ENCODE measurements around the gene ZNF43.
"Not testable (repeated sequence)": the region's sequence is repeated elsewhere in the genome, so short reads cannot be mapped to it uniquely, and the experiment has no call there.

ZNF43 gene

DNA sequence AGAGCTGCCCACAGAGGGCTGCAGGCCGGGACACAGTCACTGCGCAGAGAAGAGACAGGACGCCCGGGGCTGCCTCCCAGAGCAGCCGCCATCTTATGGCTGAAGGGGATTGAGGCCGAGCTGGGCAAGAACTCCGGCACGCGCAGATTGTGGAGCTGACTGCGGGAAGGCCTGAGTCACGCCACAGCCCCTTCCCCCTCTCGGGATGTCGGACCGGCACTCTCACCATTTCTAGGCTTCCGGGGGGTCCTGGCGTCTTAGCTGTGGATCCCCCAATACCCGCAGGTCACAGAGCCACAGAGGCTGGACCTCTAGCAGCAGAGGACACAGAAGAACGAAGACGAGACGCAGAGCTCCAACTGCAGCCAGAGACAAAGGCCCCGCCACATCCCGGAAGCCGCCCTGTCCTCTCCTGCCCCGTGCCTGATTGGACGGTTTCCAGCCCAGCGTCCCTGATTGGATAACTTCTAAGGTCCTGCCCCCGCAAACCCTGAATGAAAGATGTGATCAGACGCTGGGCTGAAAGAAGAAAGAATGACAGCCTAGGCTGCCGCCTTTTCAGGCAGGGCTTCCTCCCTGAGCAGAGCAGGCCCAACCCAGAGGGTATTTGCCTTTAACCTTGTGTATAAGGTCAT is at the start of gene ZNF43:
ZNF43 (minus strand) TSS at position 373 of the 635 bp plus-strand sequence; CDS start at position 229, 144 bp downstream.
- FAIRE-seq, result peak; percentile 75

DNA sequence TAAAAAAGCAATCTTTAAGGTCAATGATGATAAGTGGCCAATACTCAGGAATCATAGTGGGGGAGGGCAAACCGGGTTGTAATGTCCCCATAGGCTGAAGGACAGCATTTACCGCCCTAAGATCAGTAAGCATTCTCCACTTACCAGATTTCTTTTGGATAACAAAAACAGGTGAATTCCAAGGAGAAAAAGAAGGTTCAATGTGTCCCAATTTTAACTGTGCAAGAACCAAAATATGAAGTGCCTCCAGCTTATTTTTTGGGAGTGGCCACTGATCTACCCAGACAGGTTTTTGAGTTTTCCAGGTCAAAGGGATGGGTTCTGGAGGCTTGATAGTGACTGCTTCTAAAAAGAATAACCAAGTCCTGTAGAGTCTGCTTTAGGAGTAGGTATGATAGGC is 49.5 kb upstream of the ZNF43 start:
- FAIRE-seq, result not testable (repeated sequence)

DNA sequence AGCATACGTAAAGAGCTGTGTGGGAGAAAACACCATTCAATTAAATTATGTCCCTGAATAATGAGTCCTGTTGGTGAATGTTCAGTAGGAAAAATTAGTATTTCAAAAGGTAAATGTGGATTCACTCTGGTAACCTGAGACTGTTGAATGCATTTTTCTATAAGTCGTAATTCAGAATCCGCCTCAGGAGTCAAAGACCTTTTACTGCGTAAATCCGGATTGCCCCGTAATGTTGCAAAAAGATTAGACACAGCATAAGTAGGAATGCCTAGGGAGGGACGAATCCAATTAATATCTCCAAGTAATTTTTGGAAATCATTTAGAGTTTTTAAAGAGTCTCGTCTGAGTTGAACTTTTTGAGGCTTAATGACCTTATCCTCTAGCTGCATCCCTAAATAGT is 48.8 kb upstream of the ZNF43 start:
- FAIRE-seq, result not testable (repeated sequence)

DNA sequence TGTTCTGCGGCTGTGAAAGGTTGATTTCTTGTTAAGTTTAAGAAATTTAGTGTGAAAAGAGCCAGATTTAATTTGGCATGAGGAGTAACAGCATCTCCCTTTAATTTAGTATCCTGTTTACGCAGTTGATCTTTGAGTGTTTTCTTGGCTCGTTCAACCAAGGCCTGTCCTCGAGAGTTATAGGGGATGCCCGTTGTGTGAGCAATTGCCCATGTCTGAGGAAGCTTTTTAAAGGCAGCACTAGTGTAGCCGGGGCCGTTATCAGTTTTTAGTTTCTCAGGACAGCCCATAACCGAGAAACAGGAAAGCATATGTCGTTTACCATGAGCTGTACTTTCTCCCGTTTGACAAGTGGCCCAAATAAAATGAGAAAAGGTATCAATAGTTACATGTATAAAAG is 47.5 kb upstream of the ZNF43 start:
- FAIRE-seq, result no peak

DNA sequence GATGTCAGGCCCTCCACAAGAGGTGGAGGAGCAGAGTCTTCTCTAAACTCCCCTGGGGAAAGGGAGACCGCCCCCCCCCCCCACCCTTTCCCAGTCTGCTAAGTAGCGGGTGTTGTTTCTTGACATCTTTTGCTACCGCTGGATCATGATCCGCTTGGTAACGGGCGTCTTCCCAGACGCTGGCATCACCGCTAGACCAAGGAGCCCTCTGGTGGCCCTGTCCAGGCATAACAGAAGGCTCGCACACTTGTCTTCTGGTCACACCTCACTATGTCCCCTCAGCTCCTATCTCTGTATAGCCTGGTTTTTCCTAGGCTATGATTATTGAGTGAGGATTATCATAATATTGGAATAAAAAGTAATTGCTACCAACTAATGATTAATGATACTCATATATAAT is 44.8 kb upstream of the ZNF43 start:
- not testable (repeated sequence) for FAIRE-seq

DNA sequence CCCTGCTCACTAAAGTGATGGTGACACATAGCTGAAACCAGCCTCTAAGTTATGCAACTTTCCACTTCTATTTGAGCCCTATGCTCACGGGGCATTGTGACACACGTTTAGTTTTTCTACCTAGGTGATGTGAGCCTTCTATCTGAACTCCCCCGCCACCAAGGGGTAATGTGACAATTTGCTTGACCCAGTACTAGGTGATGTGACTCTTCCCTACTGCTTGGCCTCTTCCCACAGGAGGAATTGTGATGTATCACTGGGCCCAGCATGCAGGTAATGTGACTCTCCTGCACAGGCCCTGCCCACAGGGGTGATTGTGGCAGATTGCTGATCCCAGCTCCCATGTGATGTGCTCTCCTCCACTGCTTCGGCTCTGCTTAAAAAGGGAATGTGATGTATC is 42.7 kb upstream of the ZNF43 start:
- FAIRE-seq, result no peak

DNA sequence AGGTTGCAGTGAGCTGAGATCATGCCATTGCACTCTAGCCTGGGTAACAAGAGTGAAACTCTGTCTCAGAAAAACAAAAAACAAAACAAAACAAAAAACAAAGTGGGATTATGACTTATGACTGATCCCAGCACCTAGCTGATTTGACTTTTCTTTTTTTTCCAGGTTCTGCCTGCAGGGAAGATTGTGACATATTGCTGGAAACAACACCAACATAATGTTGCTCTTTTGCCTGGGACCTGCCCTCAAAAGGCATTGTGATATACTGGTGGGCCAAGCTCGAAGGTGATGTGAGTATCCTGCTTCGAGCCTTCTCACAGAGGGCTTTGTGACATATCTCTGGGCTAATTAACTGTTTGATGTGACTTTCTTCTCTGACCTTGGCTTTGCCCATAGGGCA is 42.0 kb upstream of the ZNF43 start:
- no peak for FAIRE-seq

DNA sequence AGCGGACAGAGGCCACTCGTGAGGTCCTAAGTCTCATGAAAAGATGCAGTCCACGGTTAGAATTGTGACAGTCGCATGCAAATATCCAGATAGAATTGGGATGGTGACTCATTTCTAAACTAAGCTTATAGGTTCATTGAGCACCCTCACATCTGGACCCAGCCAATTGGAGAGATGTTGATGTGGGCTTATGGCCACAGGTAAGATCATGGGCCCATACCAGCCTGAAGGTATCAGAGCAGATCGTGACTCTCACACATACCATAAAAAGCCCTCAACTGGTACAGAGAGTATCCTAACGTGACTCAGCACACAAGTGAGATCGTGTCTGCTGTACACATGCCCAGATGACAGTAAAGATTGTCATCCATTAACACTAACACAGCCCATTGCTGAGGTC is 40.6 kb upstream of the ZNF43 start:
- FAIRE-seq, result not testable (repeated sequence)

DNA sequence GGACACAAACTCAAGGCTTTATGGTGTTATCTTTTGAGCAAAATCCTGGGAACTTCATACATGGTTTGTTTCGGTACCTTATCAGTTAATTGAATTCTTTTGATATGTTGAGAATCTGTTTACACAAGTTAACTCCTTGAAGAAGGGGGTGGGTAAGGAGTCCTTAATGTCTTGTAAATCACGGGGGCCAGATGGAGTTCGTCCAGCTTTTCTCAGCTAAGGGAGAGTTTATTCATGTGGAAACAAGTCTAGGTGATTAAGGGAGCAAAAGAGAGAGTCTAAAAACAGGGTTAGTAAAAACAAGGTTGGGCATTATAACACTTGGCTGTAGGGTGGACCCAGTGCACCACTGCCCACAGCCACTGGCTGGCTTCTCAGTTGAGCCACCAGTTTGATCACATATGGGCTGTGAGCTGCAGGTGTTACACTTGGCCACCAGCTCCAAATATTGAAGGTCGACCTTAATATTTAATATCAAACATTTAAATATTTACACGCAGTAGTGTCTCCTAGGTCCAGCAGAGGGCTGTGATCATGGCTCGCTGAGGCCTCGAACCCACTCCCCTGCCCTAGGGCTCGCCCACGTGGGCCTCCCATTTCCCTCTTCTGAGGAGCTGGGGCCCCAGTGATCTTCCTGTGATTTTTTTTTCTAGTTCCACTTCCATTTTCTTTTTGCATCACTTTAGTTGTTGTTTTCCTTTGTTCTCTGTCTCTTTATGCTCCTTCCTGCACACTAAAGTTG is 21.0 kb upstream of the ZNF43 start:
- FAIRE-seq, result no peak

DNA sequence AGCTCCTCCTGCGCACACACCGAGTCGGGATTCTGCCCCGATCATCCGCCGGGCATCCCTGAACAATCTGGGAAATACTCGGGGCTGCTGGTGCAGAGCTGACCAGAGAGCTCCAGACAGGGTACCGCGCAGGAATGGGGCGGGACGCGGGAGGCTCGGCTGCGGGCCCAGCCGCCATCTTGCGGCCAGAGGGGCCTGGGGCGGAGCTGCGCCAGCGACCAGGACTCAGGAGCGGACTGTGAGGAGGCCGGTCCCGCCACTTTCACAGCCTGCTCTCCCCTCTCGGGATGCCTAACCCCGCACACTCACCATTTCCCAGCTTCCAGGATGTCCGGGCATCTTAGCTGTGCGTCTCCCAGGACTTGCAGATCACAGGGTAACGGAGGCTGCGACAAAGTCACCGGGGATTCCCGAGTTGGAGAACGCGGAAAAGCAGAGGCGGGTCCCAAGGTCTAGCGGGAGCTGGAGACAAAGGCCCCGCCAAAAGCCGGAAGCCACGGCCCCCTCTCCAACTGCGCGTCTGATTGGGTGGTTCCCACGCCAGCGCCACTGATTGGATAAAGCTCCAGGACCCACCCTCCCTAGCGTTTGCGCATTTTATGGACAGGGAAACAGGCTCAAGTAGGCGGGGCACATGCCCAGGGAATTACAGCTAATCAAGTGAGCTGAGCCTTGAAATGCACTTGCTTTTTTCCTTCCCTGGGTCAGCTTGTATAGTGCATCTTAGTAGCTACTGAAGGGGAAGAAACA is 15.8 kb upstream of the ZNF43 start:
- peak; percentile 51 for FAIRE-seq

DNA sequence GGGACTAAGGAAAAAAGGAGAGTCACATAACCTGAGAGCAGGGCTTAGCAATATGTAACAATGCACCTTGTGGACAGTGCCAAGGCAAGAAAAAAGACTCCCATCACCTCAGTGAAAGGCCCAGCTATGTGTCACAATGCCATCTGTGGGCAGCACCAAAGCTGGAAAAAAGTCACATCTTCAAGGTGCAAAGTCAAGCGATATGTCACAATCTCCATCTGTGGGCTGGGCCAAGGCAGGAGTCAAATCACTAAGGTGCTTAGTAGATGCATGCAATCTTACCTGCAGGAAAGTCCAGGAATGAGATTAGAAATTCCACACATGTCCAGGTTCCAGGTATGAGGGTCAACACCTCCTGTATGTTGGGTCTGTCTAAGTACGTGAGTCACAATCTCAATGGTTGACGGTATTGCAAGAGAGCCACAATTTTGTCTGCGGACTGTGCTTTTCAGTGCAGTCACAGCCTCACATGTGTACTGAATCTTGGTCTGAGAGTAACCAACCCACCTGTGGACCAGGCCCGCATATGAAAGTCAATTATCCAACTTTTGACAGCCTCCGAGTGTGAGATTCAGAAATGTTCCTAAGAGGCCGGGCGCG is 14.8 kb upstream of the ZNF43 start:
- FAIRE-seq, result no peak

DNA sequence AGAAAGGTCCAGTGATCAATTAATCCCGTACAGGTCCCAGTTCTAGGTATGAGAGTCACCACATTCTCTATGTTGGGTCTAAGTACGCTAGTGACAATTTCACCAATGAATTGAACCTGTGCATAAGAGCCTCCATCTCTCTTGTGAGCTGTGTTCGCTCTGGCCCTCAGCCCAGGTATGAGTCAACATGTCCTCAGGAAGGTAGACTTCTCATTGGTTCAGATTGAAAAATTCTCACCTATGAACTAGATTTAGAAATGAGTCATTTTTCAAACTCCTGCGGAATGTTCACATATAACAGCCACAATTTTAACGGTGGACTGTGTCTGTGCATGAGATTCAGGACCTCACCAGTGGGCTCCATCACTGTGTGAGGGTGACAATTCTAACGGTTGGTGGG is 12.7 kb upstream of the ZNF43 start:
- FAIRE-seq, result no peak

DNA sequence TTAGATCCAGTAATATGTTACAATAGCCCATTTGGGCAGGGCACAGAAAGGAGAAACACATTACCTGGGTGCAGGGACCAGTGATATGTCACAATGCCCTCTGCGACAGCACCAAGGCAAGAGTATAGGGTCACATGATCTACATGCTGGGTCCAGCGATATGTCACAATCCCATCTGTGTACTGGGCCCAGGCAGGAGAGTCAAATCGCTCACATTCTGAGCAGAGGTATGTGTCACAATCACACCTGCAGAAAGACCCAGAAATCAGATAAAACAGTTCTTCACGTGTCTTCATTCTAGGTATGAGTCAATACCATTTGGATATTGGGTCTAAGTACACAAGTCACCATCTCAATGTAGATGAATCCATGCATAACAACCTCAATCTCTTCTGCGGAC is 7.1 kb upstream of the ZNF43 start:
- no peak for FAIRE-seq

DNA sequence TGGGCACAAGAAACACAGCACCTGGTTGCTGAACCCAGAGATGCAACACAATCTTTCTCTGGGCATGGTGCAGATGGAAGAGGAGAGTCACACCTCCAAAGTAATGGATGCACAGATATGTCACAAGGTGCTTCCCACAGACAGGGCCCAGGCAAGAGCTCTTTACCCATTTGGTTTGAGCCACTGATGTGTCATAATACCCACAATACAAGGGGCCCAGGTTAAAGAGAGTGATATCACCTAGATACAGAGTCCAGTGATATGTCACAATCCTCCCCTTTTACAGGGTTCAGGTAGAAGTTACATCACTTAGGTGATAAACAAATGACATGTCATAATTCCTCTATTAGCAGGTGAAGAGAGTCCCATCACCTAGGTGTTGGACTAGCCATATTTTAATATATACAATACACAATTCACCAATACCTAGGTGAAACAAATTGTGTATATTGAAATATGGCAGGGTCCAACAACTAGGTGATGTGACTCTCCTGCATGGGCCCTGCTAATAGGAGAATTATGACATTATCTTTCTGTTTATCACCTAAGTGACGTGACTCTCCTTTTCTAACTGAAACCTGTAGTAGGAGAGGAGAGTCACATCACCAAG is 5.6 kb upstream of the ZNF43 start:
- FAIRE-seq, result no peak

DNA sequence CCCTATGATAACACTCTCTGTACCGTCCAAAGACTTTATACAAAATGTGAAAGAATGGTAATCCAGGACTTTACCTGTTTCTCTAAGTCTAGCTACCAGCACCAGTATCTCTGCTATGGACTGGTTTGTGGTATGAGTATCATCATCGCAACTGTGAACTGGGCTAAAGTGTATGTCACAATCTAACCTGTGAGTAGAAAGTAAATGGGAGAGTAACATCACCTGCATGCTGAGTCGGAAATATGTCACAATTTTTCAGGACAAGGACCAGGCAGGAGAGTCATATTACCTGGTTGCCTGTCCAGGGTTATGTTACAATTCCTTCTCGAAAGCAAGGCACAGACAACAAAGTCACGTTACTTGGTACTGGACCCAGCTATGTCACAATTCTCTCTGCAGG is 5.1 kb upstream of the ZNF43 start:
- no peak for FAIRE-seq

DNA sequence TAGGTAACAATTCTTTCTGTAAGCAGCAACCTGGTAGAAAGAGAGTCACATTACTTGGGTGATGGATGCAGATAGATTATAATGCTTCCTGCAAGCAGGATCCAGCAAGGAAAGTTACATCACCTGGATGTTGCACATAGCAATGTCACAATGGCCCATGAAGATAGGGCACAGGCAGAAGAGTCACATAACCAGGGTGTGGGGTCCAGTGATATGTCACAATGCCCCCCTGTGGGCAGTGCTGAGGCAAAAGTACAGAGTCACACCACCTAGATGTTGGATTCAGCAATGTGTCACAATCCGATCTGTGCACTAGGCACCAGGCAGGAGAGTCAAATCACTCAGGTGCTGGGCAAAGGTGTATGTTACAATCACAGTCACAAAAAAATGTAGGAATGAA is 4.0 kb upstream of the ZNF43 start:
- FAIRE-seq, result no peak

DNA sequence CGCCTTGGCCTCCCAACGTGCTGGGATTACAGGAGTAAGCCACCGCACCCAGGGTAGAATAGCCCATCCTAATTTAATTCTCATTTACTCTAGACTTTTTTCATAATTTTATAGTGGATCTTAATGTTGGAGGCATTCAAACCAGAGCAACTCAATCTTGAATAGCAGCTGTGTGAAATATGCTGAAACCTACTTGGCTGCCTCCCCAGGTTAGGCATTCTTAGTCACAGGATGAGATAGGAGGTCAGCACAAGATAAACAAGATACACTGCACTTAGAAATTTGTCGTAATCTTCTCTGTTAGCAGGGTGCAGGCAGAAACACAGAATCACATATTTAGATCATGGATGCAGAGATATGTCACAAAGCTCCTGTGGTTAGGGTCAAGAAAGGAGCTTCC is 2.7 kb upstream of the ZNF43 start:
- no peak for FAIRE-seq

DNA sequence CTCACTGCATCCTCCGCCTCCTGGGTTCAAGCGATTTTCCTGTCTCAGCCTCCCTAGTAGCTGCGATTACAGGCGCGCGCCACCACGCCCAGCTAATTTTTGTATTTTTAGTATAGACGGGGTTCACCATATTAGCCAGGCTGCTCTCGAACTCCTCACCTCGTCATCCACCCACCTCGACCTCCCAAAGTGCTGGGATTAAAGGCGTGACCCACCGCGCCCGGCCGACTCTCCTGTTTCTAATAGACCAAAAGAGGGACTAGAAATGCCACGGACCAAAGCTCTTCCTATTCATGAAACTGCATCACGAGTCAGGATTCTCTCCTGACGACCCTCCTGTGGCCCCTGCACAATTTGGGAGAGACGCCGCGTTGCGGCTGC is 563 bp downstream of the ZNF43 start:
- no peak for FAIRE-seq

DNA sequence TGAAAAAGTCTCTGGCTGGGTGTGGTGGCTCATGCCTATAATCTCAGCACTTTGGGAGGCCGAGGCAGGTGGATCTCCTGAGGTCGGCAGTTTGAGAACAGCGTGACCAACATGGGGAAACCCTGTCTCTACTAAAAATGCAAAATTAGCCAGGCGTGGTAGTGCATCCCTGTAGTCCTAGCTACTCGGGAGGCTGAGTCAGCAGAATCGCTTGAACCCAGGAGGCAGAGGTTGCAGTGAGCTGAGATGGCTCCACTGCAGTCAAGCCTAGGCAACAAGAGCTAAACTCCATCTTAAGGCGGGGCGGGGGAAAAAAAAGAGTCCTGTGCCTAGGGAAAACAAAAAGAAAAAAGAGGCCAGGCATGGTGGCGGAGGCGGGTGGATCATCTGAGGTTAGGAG is 2.2 kb downstream of the ZNF43 start:
- FAIRE-seq, result no peak

DNA sequence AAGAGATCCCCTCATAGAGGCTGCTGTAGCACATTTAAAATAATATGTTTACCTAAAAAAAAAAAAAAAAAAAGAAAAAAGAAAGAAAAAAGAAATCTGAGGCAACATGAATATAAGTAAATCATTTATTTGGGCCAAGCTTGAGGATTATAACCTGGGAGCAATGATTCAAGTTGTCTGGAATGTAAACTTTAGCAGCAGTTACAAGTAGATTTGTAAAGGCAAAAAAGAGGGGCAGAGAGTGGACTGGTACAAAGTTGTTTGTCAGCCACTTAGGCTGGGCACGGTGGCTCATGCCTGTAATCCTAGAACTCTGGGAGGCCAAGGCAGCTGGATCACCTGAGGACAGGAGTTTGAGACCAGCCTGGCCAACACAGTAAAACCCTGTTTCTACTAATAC is 11.3 kb downstream of the ZNF43 start:
- FAIRE-seq, result no peak

DNA sequence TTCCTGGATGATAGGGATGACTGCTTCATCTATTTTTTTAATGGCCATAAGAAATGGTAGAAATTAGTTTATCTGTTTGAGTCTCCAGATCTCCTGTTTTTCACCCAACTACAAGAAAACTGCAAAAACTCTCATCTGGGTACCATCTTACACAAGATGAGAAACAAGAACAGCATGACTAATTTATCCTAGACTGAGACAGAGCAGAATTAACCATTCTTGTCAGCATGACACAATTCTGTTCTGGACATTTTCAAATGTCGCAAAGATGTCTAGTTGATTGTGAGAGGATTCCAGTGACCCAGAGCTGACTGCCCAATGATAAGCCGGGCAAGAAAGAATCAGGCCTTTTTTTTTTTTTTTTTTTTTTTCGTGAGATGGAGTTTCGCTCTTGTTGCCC is 12.8 kb downstream of the ZNF43 start:
- no peak for FAIRE-seq

DNA sequence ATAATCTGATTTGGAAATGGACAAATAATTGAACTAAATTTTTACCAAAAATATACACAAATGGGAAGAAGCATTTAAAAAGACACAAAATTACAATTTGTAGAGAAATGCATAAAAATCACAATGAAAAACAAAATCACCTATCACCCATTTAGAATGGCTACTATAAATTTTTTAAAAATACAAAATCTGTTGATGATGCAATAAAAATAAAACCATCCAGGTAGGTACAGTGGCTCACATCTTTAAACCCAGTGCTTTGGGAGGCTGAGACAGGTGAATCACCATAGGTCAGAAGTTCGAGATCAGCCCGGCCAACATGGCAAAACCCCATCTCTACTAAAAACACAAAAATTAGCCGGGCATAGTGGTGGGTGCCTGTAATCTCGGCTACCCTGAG is 23.5 kb downstream of the ZNF43 start:
- FAIRE-seq, result no peak

DNA sequence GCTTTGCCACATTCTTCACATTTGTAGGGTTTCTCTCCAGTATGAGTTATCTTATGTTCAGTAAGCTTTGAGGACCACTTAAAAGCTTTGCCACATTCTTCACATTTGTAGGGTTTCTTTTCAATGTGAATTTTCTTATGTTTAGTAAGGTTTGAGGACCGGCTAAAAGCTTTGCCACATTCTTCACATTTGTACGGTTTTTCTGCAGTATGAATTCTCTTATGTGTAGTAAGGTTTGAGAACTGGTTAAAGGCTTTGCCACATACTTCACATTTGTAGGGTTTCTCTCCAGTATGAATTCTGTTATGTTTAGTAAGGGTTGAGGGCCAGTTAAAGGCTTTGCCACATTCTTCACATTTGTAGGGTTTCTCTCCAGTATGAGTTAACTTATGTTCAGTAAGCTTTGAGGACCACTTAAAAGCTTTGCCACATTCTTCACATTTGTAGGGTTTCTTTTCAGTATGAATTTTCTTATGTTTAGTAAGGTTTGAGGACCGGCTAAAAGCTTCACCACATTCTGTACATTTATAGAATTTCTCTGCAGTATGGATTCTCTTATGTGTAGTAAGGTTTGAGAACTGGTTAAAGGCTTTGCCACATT is 27.5 kb downstream of the ZNF43 start:
- not testable (repeated sequence) for FAIRE-seq
